WI38 (cell line): ENCODE data around the gene POLR3H.
"Not testable (repeated sequence)": the region's sequence is repeated elsewhere in the genome, so short reads cannot be mapped to it uniquely, and the experiment has no call there.

Source experiments
- H3K4me3 ChIP-seq: 2 replicates; pipeline ENCODE4 v1.5.1; 2011; ENCODE audit warnings: low read depth, mild to moderate bottlenecking, control low read depth, low read length
- CTCF ChIP-seq: IDR thresholded peaks from 2 replicates; pipeline ENCODE4 v1.5.1; 2012; ENCODE audit warnings: low read depth, mild to moderate bottlenecking, control low read depth, low read length

The POLR3H gene

DNA sequence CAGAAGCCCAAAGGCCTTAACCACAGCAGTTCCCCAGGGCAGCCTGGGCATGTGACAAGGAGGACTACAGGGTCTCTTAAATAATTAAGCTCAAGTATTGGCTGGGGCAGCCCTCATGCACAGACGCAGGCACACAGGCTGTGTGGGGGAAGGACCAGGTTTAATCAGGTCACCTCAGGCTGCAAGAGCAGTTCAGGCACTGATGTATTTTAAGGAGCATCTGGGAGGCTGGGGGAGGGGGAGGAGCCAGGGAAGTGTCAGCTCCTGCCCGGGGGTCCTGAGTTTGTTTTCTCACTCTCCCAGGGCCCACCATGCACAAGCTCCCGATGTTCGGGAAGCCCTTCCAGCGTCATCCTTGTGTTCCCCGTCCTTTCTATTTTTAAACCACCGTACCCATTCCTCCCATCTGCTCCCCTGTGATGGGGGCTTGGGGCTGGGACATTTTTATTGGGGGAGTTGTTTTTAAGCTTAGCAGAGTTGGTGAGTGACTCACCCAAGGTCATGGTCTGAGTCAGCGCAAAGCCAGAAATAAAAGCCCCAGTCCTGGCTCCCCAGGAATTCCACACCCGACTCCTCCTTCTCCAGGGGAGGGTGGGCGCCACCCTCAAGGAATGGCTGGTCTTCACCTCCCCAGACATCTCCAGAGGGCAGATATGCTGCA lies 18.9 kb upstream of the POLR3H start:
- H3K4me3 ChIP-seq, result peak overlapping the region; percentile 88
- TF ChIP-seq CTCF, result no peak

- no peak for TF ChIP-seq CTCF
Observed at GRCh38 chr22:41562461-41562860, 18.2 kb upstream of the POLR3H start.

GRCh38 chr22:41561788-41562187 lies 17.5 kb upstream of the POLR3H start:
- no peak for TF ChIP-seq CTCF
- H3K4me3 ChIP-seq, result peak overlapping the region; percentile 88

More at GRCh38 chr22:41562461-41562860, 18.2 kb upstream of the POLR3H start:
- peak overlapping the region; percentile 88 for H3K4me3 ChIP-seq

DNA sequence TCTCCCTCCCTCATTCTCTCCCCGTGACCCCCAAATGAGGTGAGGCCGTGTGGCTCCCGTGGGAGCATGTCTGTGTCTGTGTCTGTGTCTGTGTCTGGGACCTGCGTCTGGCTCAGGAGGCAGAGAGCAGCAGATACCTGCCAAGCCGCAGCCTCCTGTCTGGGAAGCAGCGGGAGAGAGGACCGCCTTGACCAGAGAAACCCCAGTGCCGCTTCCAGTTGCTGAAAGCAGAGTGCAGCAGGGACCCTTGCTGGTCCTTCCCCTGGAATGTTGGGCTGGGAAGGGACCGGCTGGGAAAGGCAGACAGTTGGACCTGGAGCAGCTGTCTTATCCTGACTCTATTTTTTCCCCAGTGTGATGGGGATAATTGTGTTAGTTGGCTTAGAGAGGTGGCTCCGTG lies 17.1 kb upstream of the POLR3H start:
- H3K4me3 ChIP-seq, result peak overlapping the region; percentile 88
- TF ChIP-seq CTCF, result no peak

- TF ChIP-seq CTCF, result no peak
- peak overlapping the region; percentile 88 for H3K4me3 ChIP-seq
Observed at GRCh38 chr22:41560095-41560471, 15.8 kb upstream of the POLR3H start.

DNA sequence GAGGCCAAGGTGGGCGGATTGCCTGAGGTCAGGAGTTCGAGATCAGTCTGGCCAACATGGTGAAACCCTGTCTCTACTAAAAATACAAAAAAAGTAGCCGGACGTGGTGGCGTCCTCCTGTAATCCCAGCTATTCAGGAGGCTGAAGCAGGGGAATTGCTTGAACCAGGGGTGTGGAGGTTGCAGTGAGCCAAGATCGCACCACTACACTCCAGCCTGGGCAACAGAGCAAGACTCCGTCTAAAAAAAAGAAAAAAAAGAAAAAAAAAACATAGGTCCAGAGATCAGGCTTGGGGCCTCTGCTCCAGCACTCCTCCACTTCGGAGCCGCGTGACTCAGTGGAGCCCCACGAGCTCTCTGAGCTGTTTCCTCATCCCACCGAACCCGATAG lies 14.0 kb upstream of the POLR3H start:
- not testable (repeated sequence) for H3K4me3 ChIP-seq

GRCh38 chr22:41557401-41558240 lies 13.4 kb upstream of the POLR3H start:
- H3K4me3 ChIP-seq, result peak overlapping the region; percentile 34
- no peak for TF ChIP-seq CTCF

GRCh38 chr22:41556561-41556960 lies 12.3 kb upstream of the POLR3H start:
- no peak for TF ChIP-seq CTCF
- H3K4me3 ChIP-seq, result no peak overlapping the region
